Medulla oblongata (tissue), 1 donor: ENCODE data around the gene STK32C.

Source experiments
- DNase-seq: peaks from one replicate; pipeline ENCODE4 v3.0.0-alpha.2; 2015; ENCODE audit errors: extremely low spot score

STK32C gene

GRCh38 chr10:132199268-132199853, 108.4 kb downstream of the STK32C start:
- DNase-seq = no peak

GRCh38 chr10:132198381-132199181, 109.2 kb downstream of the STK32C start:
- DNase-seq = no peak

- no peak for DNase-seq
Observed at GRCh38 chr10:132198068-132198370, 109.7 kb downstream of the STK32C start.

- DNase-seq = no peak
Observed at GRCh38 chr10:132197271-132198067, 110.3 kb downstream of the STK32C start.

- no peak for DNase-seq
Observed at GRCh38 chr10:132196178-132197113, 111.3 kb downstream of the STK32C start.

GRCh38 chr10:132195366-132196075, 112.2 kb downstream of the STK32C start:
- DNase-seq = no peak

- DNase-seq = no peak
Observed at GRCh38 chr10:132194726-132195125, 113.0 kb downstream of the STK32C start.

GRCh38 chr10:132193907-132194552, 113.7 kb downstream of the STK32C start:
- DNase-seq = no peak

- no peak for DNase-seq
Observed at GRCh38 chr10:132192991-132193665, 114.6 kb downstream of the STK32C start.

GRCh38 chr10:132192076-132192975, 115.4 kb downstream of the STK32C start:
- DNase-seq = no peak

GRCh38 chr10:132189810-132190422, 117.8 kb downstream of the STK32C start:
- no peak for DNase-seq

GRCh38 chr10:132189016-132189415, 118.7 kb downstream of the STK32C start:
- DNase-seq = no peak

- DNase-seq = peak; percentile 27
Observed at GRCh38 chr10:132188331-132188730, 119.4 kb downstream of the STK32C start.

- DNase-seq = no peak
Observed at GRCh38 chr10:132187430-132188138, 120.2 kb downstream of the STK32C start.

GRCh38 chr10:132186488-132187429, 121.0 kb downstream of the STK32C start, which contains the start of gene DPYSL4:
DPYSL4 (plus strand) TSS chr10:132186948; CDS start chr10:132187064, 116 bp downstream.
- DNase-seq = no peak
